ENCODE results near the gene TDRD7. TPM values are rescaled to one million over a fixed set of nuclear protein-coding genes. Genes with fewer than 3 reads are reported as not detected.

TDRD7 gene
- total RNA-seq, 1 experiment from 2014 or later = 2.8 TPM

DNA sequence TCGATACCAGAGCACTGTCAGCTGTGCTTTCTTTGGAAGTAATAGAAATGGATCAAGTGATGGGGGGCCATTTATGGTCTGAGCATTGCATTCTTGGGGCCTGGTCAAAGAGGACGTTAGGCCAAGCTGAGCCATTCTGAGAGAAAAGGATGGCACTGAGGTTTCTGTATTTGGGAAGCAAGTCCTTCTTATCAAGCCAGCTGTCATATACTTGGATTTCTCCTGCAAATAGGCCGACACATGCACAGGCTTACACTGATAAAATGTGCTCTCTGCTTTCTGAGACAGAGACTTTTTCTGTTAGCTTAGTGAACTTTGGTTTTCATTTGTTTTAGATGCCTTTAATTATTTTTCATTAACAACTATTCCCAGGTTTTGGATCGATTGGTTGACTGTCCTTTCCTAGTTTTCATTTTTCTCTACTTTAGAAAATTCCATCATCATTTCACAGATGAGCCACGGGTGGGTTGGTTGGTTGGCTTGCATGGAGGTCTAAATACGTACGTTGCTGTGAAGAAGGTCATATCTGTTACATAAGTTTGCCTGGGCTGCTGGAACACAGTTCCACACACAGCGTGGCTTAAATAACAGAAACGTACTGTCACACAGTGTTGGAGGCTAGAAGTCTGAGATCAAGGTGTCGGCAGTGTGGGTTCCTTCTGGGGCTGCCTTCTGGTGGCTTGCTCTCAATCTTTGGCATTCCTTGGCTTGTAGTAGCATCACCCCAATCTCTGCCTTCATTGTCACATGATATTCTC, 109.9 kb downstream of the TDRD7 start:
- ChIA-PET CTCF (no interaction called here), POLR2A (no interaction called here)
- H3K36me3 Mint-ChIP-seq = no peaks in the 10 kb centered on the region
- H3K4me3 Mint-ChIP-seq = no peak overlapping the region
- peaks cover 2% of the 10 kb centered on the region for H3K4me1 Mint-ChIP-seq
- no peak for ATAC-seq
- no peaks in the 10 kb centered on the region for H3K9me3 Mint-ChIP-seq
- no peaks in the 10 kb centered on the region for H3K27me3 Mint-ChIP-seq (ENCODE audit: low read depth)
- H3K27ac Mint-ChIP-seq = no peak overlapping the region
- no peak for DNase-seq (ENCODE audit: low spot score)
- TF ChIP-seq ETV6 (CRISPR knock-in tag; IDR thresholded peaks at IDR 0.05) = no peak
- no peak for TF ChIP-seq NFATC4 (CRISPR knock-in tag; IDR thresholded peaks at IDR 0.05)
- TF ChIP-seq CREB1 (CRISPR knock-in tag; IDR thresholded peaks at IDR 0.05) = no peak
- TF ChIP-seq EMX1 (CRISPR knock-in tag; IDR thresholded peaks at IDR 0.05) = no peak
- TF ChIP-seq, protein P1, sequence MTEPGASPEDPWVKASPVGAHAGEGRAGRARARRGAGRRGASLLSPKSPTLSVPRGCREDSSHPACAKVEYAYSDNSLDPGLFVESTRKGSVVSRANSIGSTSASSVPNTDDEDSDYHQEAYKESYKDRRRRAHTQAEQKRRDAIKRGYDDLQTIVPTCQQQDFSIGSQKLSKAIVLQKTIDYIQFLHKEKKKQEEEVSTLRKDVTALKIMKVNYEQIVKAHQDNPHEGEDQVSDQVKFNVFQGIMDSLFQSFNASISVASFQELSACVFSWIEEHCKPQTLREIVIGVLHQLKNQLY (CRISPR knock-in tag; IDR thresholded peaks at IDR 0.05) = no peak
- TF ChIP-seq ZNF396 (CRISPR knock-in tag; IDR thresholded peaks at IDR 0.05; ENCODE audit: borderline replicate concordance) = no peak
- no peak for TF ChIP-seq GTF2I (CRISPR knock-in tag; conservative IDR thresholded peaks at IDR 0.05)
- no peak for TF ChIP-seq CREM (CRISPR knock-in tag; IDR thresholded peaks at IDR 0.05)
- TF ChIP-seq, protein P2, sequence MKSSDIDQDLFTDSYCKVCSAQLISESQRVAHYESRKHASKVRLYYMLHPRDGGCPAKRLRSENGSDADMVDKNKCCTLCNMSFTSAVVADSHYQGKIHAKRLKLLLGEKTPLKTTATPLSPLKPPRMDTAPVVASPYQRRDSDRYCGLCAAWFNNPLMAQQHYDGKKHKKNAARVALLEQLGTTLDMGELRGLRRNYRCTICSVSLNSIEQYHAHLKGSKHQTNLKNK (CRISPR knock-in tag; IDR thresholded peaks at IDR 0.05) = no peak
- no peak for TF ChIP-seq ESRRA (CRISPR knock-in tag; IDR thresholded peaks at IDR 0.05; ENCODE audit: borderline replicate concordance)
- TF ChIP-seq ZNF263 (CRISPR knock-in tag; IDR thresholded peaks at IDR 0.05; ENCODE audit: low read depth) = no peak
- TF ChIP-seq, protein P3, sequence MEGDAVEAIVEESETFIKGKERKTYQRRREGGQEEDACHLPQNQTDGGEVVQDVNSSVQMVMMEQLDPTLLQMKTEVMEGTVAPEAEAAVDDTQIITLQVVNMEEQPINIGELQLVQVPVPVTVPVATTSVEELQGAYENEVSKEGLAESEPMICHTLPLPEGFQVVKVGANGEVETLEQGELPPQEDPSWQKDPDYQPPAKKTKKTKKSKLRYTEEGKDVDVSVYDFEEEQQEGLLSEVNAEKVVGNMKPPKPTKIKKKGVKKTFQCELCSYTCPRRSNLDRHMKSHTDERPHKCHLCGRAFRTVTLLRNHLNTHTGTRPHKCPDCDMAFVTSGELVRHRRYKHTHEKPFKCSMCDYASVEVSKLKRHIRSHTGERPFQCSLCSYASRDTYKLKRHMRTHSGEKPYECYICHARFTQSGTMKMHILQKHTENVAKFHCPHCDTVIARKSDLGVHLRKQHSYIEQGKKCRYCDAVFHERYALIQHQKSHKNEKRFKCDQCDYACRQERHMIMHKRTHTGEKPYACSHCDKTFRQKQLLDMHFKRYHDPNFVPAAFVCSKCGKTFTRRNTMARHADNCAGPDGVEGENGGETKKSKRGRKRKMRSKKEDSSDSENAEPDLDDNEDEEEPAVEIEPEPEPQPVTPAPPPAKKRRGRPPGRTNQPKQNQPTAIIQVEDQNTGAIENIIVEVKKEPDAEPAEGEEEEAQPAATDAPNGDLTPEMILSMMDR (IDR thresholded peaks at IDR 0.05) = no peak
- TF ChIP-seq, protein P4, sequence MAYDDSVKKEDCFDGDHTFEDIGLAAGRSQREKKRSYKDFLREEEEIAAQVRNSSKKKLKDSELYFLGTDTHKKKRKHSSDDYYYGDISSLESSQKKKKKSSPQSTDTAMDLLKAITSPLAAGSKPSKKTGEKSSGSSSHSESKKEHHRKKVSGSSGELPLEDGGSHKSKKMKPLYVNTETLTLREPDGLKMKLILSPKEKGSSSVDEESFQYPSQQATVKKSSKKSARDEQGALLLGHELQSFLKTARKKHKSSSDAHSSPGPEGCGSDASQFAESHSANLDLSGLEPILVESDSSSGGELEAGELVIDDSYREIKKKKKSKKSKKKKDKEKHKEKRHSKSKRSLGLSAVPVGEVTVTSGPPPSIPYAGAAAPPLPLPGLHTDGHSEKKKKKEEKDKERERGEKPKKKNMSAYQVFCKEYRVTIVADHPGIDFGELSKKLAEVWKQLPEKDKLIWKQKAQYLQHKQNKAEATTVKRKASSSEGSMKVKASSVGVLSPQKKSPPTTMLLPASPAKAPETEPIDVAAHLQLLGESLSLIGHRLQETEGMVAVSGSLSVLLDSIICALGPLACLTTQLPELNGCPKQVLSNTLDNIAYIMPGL (CRISPR knock-in tag; IDR thresholded peaks at IDR 0.05) = no peak

DNA sequence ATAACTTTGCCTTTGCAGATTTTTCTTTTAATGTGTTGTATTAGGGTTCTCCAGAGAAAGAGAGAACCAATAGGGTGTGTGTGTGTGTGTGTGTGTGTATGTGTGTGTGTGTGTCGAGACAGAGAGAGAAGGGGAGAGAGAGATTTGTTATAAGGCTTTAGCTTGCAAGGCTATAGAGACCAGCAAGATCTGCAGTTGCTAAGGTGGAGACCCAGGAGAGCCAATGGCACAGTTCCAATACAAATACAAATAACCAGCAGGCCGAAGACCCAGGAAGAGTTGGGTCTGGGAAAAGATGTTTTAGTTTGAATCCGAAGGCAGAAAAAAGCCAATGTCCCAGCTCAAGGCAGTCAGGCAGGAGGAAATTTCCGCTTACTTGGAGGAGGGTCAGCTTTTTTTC, 112.5 kb downstream of the TDRD7 start:
- ChIA-PET CTCF (interaction anchor here (1.2 to 3.2 kb wide), 2 partner anchors 22 to 74 kb away, joined by 4 to 12 read pairs; partner anchors contain the start of gene TMOD1), POLR2A (interaction anchor here (0.7 kb wide), 1 partner anchor 54 kb away, joined by 3 read pairs; no protein-coding TSS in a partner anchor)
- H3K27me3 Mint-ChIP-seq (ENCODE audit: low read depth) = no peaks in the 10 kb centered on the region
- H3K9me3 Mint-ChIP-seq = no peaks in the 10 kb centered on the region
- TF ChIP-seq ESRRA (CRISPR knock-in tag; IDR thresholded peaks at IDR 0.05; ENCODE audit: borderline replicate concordance) = no peak
- no peak for TF ChIP-seq EMX1 (CRISPR knock-in tag; IDR thresholded peaks at IDR 0.05)
- no peak for TF ChIP-seq ZNF416 (CRISPR knock-in tag; IDR thresholded peaks at IDR 0.05)
- no peak for TF ChIP-seq PRRX2 (CRISPR knock-in tag; IDR thresholded peaks at IDR 0.05)
- TF ChIP-seq MXD4 (CRISPR knock-in tag; IDR thresholded peaks at IDR 0.05; ENCODE audit: borderline replicate concordance) = no peak
- TF ChIP-seq, protein P5, sequence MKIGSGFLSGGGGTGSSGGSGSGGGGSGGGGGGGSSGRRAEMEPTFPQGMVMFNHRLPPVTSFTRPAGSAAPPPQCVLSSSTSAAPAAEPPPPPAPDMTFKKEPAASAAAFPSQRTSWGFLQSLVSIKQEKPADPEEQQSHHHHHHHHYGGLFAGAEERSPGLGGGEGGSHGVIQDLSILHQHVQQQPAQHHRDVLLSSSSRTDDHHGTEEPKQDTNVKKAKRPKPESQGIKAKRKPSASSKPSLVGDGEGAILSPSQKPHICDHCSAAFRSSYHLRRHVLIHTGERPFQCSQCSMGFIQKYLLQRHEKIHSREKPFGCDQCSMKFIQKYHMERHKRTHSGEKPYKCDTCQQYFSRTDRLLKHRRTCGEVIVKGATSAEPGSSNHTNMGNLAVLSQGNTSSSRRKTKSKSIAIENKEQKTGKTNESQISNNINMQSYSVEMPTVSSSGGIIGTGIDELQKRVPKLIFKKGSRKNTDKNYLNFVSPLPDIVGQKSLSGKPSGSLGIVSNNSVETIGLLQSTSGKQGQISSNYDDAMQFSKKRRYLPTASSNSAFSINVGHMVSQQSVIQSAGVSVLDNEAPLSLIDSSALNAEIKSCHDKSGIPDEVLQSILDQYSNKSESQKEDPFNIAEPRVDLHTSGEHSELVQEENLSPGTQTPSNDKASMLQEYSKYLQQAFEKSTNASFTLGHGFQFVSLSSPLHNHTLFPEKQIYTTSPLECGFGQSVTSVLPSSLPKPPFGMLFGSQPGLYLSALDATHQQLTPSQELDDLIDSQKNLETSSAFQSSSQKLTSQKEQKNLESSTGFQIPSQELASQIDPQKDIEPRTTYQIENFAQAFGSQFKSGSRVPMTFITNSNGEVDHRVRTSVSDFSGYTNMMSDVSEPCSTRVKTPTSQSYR (CRISPR knock-in tag; IDR thresholded peaks at IDR 0.05) = no peak
- TF ChIP-seq, protein P2 (CRISPR knock-in tag; IDR thresholded peaks at IDR 0.05) = no peak
- no peaks in the 10 kb centered on the region for H3K36me3 Mint-ChIP-seq
- H3K4me3 Mint-ChIP-seq = no peak overlapping the region
- ATAC-seq = no peak
- H3K4me1 Mint-ChIP-seq = peaks cover 28% of the 10 kb centered on the region
- H3K27ac Mint-ChIP-seq = no peak overlapping the region
- DNase-seq (ENCODE audit: low spot score) = no peak

Data from WTC11 (cell line).